Mucosa of rectum (tissue), 2 donors: ENCODE data around the gene FBLN2.

Experiments used
- H3K27ac ChIP-seq, 2 donors: one replicate each; pipeline ENCODE4 v1.7.0; 2013; ENCODE audit warnings: inconsistent platforms in 2 of 2, low read depth in 2 of 2, low read length in 2 of 2
- H3K27me3 ChIP-seq, 2 donors: one replicate each; pipeline ENCODE4 v1.7.0; 2013; ENCODE audit warnings: low read length in 2 of 2; ENCODE audit not compliant: control insufficient read depth in 2 of 2, insufficient read depth in 2 of 2
- H3K36me3 ChIP-seq, 2 donors: one replicate each; pipeline ENCODE4 v1.7.0; 2013; ENCODE audit warnings: low read length in 2 of 2; ENCODE audit not compliant: control insufficient read depth in 2 of 2, insufficient read depth in 2 of 2
- H3K4me1 ChIP-seq, 2 donors: one replicate each; pipeline ENCODE4 v1.7.0; 2013; ENCODE audit warnings: low read length in 2 of 2, mild to moderate bottlenecking in 1 of 2; ENCODE audit not compliant: control insufficient read depth in 2 of 2, insufficient read depth in 2 of 2
- H3K4me3 ChIP-seq, 2 donors: one replicate each; pipeline ENCODE4 v1.7.0; 2013; ENCODE audit warnings: low read length in 2 of 2
- H3K9ac ChIP-seq, 2 donors: one replicate each; pipeline ENCODE4 v1.7.0; 2013; ENCODE audit warnings: low read length in 2 of 2, low read depth in 1 of 2, mild to moderate bottlenecking in 1 of 2
- H3K9me3 ChIP-seq, 2 donors: one replicate each; pipeline ENCODE4 v1.7.0; 2013; ENCODE audit warnings: low read length in 2 of 2; ENCODE audit not compliant: control insufficient read depth in 2 of 2
- donor health status: healthy.
- donor health status: Normal muscosa, but diverticular disease.

FBLN2 gene

DNA sequence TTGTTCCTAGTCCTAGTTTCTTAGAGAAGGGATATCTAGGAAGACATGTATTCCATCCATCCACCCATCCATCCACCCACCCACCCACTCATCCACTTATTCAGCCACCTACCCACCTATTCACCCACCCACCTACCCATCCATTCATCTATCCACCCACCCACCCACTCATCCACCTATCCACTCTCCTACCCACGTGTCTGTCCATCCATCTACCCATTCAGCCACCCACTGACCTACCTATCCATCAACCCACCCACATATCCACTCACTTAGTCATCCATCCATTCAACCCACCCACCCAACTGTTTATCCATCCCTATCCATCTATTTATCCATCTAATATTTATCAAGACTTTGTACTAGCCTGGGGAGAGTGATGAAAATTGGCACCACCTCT lies 120.5 kb downstream of the FBLN2 start:
- H3K4me3 ChIP-seq = no peak overlapping the region
- no peaks in the 10 kb centered on the region for H3K36me3 ChIP-seq
- peaks cover 0 to 5% of the 10 kb centered on the region in 2 donors for H3K27me3 ChIP-seq
- no peak overlapping the region for H3K27ac ChIP-seq
- H3K9me3 ChIP-seq = no peaks in the 10 kb centered on the region
- no peak overlapping the region for H3K9ac ChIP-seq
- no peaks in the 10 kb centered on the region for H3K4me1 ChIP-seq

DNA sequence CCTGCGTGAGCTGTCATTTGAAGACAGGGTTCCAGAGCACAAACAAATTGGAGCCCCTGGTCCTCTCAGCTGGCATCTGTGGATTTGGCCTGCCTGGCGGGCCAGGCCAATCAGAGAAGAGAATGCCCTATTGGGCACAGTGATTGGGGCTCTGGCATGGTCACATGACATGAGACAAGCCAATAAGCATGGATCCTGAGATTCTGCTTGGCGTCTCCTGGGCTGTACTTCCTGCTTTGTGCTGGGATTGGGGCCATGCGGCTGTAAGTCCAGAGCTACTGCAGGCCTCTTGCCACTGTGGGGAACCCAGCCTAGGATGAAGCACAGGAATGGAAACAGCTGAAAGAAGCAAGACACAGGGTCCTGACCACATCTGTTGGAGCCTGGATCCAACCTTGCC lies 121.4 kb downstream of the FBLN2 start:
- Histone ChIP-seq H3K4me3 (no peak overlapping the region), H3K27ac (no peak overlapping the region), H3K27me3 (peaks cover 0 to 5% of the 10 kb centered on the region in 2 donors), H3K9ac (no peak overlapping the region), H3K9me3 (no peaks in the 10 kb centered on the region), H3K4me1 (no peaks in the 10 kb centered on the region), H3K36me3 (no peaks in the 10 kb centered on the region)

DNA sequence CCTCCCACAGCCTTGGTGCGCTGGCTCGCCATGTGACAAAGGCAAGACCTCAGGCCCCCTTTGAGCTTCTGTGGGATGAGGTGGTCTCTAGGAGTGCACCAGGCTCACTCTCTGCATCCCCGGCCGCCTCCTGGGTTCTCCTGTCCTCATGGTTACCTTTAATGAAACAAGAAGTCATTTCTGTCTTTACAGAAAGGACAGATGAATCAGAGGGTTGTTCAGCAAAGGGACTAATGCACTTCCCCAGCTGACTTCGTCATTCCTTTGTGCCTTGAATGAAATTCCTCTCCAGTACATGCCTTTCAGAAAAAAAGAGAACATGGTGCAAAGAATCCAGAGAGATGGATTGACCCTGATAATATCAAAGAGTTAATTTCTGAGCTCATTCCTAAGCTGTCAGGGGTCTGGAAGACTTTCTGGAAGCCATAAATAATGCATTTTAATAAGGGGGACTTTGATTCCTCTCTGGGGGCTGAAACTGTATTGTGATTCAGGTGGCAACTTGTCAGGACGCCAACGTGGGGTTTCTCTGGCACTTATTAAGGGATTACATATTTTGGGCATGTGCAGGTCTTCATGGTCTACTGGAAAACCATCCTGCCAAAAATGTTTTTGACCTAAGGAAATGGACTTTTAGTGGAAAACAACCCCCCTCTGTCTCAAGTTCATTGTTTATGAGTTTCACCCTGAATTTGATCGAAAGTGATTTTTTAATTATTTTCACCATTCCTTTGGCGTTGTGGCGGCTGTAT lies 122.7 kb downstream of the FBLN2 start:
- H3K27ac ChIP-seq = no peak overlapping the region
- H3K4me3 ChIP-seq = no peak overlapping the region
- peaks cover 0 to 7% of the 10 kb centered on the region in 2 donors for H3K27me3 ChIP-seq

DNA sequence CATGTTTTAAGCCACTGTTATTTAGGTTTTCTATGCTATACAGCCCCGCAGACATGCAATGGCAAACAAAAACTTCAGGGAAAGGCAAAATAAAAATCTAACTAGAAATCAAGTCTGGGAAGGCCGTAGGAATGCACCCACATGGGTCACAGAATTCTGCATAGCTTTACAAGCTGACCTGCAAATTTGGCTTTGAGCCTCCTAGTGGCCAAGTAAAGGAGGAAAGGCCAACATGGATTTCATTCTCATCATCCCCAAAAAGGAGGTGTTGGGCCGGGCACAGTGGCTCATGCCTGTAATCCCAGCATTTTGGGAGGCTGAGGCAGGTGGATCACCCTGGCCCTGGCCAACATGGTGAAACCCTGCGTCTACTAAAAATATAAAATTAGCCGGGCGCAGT lies 124.3 kb downstream of the FBLN2 start:
- H3K36me3 ChIP-seq = no peaks in the 10 kb centered on the region

More for the DNA sequence above, 122.7 kb downstream of the FBLN2 start:
- H3K9ac ChIP-seq = no peak overlapping the region
- no peaks in the 10 kb centered on the region for H3K36me3 ChIP-seq
- H3K4me1 ChIP-seq = no peaks in the 10 kb centered on the region
- H3K9me3 ChIP-seq = no peaks in the 10 kb centered on the region

DNA sequence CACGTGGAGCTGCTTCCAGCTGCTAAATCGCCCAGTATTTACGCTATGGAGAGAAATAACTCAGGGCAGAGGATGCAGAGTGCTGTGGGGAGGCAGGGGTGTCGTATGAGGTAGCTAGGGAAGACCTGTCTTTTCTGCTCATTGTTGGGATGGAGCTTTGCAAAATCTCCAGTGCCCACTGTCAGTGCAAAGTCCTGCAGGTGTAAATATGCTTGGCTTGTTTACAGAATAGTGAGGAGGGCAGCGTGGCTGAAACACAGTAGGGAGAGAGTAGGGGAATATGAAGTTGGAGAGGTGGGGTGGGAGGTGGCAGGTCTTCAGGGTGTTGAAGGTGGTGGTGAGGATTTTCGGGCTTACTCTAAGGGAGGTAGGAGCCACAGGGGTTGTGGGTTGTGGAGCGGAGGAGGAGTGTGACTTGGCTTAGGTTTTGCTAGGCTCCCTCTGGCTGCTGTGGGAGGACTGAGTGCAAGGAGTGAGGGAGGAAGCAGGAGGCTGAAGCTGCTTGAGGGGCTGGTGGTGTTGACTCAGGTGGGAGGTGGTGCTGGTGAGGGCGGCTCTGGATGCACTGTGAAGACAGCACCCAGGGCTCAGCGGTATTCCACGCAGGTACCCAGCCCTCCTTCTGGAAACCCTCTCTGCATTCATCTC lies 125.7 kb downstream of the FBLN2 start:
- no peak overlapping the region for H3K4me3 ChIP-seq
- H3K9ac ChIP-seq = no peak overlapping the region
- H3K27ac ChIP-seq = no peak overlapping the region
- no peaks in the 10 kb centered on the region for H3K36me3 ChIP-seq
- H3K4me1 ChIP-seq = no peaks in the 10 kb centered on the region
- no peaks in the 10 kb centered on the region for H3K9me3 ChIP-seq
- peaks cover 0 to 5% of the 10 kb centered on the region in 2 donors for H3K27me3 ChIP-seq

More for the DNA sequence above, 124.3 kb downstream of the FBLN2 start:
- peaks cover 0 to 5% of the 10 kb centered on the region in 2 donors for H3K27me3 ChIP-seq
- H3K27ac ChIP-seq = no peak overlapping the region
- no peaks in the 10 kb centered on the region for H3K9me3 ChIP-seq
- no peak overlapping the region for H3K9ac ChIP-seq
- H3K4me3 ChIP-seq = no peak overlapping the region
- no peaks in the 10 kb centered on the region for H3K4me1 ChIP-seq

DNA sequence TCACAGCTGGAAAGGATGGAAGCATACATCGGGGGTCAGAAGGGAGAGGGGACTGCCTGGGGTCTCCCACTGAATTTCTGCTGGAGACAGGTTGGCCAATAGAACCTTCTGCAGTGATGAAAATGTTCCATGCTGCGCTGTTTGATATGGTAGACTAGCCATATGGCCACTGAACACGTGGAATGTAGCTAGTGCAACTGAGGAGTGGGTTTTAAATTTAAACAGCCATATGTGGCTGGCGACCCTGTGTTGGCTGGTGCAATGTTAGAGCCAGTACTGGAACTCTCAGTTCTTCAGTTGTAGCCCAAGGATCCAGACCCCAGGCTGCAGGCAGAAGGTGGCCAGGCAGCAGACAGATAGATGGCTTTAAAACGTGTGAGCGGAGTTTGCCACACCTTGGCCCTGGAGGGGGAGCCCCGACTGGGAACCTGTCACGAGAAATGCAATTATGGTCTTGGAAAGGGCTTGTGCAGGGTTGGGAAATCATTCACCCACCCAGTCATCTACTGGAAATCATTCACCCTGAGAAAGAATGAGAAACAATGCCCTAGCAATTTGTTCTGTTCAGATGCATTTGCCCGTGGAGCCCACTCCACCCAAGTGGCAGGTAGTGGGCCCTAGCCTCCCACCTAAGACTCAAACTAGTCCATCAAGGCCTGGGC lies 127.6 kb downstream of the FBLN2 start:
- no peak overlapping the region for H3K4me3 ChIP-seq
- H3K27me3 ChIP-seq = peaks cover 0 to 5% of the 10 kb centered on the region in 2 donors
- no peak overlapping the region for H3K27ac ChIP-seq
- no peaks in the 10 kb centered on the region for H3K9me3 ChIP-seq
- H3K36me3 ChIP-seq = no peaks in the 10 kb centered on the region
- H3K9ac ChIP-seq = no peak overlapping the region
- no peaks in the 10 kb centered on the region for H3K4me1 ChIP-seq

DNA sequence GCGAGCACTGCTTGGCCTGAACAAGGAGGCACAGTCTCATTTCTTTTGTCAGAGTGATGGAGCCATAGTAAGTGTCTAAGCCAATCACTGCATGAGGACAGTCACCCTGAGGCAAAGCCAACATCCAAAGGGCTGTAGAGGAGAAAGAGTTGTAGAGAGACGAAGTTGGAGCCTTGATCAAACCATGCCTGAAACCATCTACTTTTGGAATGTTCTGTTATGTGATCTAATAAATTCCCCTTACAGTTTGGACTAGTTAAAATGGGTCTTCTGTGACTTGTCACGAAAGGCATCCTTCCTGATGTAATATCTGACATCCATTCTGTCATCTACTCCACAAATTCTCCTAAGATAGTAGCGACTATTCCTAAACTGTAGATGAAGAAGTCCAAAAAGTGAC lies 128.3 kb downstream of the FBLN2 start:
- H3K36me3 ChIP-seq = no peaks in the 10 kb centered on the region
- H3K27ac ChIP-seq = no peak overlapping the region
- H3K27me3 ChIP-seq = peaks cover 0 to 5% of the 10 kb centered on the region in 2 donors
- no peak overlapping the region for H3K9ac ChIP-seq
- H3K4me3 ChIP-seq = no peak overlapping the region
- no peaks in the 10 kb centered on the region for H3K9me3 ChIP-seq
- H3K4me1 ChIP-seq = no peaks in the 10 kb centered on the region

DNA sequence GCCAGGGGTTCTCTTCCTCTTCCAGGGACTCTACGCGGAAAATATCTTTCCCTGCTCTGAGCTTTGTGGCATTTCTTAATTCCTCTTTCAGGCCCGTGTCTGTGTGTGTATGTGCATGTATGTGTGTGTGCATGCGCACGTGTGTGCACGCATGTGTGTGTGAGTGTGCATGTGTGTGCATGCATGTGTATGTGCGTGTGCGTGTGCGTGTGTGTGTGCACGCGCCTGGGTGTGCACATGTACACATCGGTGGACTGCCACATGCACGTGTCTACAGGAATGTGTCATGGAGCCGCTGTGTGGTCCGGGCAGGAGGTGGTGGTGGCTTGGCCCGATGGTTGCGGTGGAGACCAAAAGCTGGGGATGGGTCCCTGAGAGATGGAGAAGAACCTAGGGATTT lies 133.0 kb downstream of the FBLN2 start:
- Histone ChIP-seq H3K4me1 (no peaks in the 10 kb centered on the region), H3K9me3 (no peaks in the 10 kb centered on the region), H3K36me3 (no peaks in the 10 kb centered on the region), H3K27ac (no peak overlapping the region), H3K27me3 (no peaks in the 10 kb centered on the region), H3K4me3 (no peak overlapping the region), H3K9ac (no peak overlapping the region)

DNA sequence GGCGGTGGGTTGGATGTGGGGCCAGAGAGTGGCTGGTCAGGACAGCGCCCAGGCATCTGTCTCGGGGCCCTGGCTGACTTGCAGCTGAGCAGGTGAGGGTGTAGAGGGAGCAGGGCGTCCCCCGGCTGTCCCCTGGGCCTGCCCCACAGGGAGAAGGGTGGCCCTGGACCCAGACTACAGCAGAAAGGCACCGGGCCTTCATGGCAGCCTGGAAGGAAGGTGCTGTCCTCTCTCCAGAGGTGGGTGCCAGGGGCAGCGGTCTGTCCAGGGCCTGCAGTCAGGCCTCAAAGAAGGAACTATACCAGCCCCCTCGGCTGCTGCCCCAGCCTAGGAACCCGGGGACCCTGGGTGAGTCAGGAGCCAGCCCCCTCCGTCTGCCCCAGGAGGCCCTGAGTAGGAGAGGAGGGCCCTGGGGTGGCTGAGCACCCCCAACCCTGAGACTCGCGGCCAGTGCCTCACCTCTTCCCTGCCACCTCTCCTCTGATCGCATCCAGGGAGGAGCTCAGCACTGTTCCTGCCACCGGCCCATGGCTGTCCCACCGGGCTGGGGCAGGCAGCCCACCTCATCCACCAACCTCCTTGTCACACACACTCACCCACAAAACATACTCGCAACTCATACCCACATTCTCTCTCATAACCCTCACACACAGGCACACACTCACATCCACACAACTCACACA lies 133.5 kb downstream of the FBLN2 start:
- no peak overlapping the region for H3K4me3 ChIP-seq
- no peaks in the 10 kb centered on the region for H3K4me1 ChIP-seq
- no peak overlapping the region for H3K9ac ChIP-seq
- H3K27ac ChIP-seq = no peak overlapping the region
- no peaks in the 10 kb centered on the region for H3K36me3 ChIP-seq
- no peaks in the 10 kb centered on the region for H3K27me3 ChIP-seq
- no peaks in the 10 kb centered on the region for H3K9me3 ChIP-seq

DNA sequence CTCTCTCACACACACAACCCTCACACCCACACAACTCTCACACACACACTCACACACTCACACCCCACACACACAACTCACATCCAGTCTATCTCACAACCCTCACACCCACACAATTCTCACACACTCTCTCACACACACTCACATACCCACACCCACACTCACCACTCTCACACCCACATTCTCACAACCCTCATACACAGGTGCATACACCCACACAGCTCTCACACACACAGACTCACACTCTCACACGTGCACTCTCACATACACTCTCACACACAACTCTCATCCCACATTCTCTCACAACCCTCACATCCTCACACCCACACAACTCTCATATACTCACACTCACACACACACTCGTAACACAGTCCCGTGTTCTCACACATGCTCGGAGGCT lies 134.4 kb downstream of the FBLN2 start:
- no peak overlapping the region for H3K9ac ChIP-seq
- H3K27me3 ChIP-seq = no peaks in the 10 kb centered on the region
- no peaks in the 10 kb centered on the region for H3K4me1 ChIP-seq
- H3K4me3 ChIP-seq = no peak overlapping the region
- no peak overlapping the region for H3K27ac ChIP-seq
- no peaks in the 10 kb centered on the region for H3K9me3 ChIP-seq
- no peaks in the 10 kb centered on the region for H3K36me3 ChIP-seq
